Activated CD4-positive, CD25-positive, alpha-beta regulatory T cell treated with anti-CD3 and anti-CD28 coated beads, Interleukin-2, amount 50 U/mL, for 72 hours (primary cell): ENCODE data around the gene CAPN15.
"Not testable (repeated sequence)": the region's sequence is repeated elsewhere in the genome, so short reads cannot be mapped to it uniquely, and the experiment has no call there.

Experiments used
- DNase-seq: peaks from one replicate; pipeline ENCODE4 v3.0.0; 2021

CAPN15 gene

DNA sequence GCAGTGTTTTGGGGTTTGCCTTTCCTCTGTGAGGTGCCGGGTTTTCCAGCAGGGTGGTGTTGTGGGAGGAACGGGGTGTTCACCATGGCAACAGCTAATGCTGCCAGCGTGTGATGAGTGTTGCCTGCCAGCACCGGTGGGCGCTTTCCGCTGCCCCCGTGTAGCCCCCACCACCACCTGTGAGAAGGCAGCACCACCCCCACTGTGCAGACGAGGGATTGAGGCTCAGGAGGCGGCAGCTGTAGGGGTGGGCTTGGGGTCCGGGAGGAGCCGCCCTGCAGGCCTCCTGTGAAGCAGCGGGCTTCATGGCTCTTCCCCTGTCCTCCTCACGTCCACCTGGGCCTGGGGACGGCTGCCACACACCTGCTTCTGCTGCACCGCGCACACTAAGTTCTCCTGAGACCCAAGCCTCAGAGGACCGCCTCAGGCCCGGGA is 67.6 kb downstream of the CAPN15 start:
- no peak for DNase-seq

- no peak for DNase-seq
Measured at GRCh38 chr16:595942-596735, 68.6 kb downstream of the CAPN15 start.

DNA sequence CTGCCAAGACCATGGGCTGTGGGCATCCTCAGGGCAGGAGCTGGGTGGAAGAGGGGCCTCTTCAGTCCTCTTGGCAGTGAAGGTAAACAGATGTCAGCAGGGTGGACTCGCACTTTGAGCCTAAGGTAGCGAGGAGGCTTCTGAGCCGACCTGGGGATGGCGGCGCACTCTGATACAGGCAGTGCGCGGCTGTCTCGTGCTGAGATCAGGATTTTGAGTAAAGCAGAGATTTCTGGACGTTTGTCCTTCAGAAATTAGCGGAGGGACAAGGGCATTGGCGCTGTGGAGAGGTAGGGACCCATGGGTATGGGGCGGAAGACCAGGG is 69.2 kb downstream of the CAPN15 start:
- no peak for DNase-seq

GRCh38 chr16:597655-598054 is 70.1 kb downstream of the CAPN15 start:
- DNase-seq, result not testable (repeated sequence)

GRCh38 chr16:598823-599739 is 71.6 kb downstream of the CAPN15 start:
- DNase-seq, result no peak

DNA sequence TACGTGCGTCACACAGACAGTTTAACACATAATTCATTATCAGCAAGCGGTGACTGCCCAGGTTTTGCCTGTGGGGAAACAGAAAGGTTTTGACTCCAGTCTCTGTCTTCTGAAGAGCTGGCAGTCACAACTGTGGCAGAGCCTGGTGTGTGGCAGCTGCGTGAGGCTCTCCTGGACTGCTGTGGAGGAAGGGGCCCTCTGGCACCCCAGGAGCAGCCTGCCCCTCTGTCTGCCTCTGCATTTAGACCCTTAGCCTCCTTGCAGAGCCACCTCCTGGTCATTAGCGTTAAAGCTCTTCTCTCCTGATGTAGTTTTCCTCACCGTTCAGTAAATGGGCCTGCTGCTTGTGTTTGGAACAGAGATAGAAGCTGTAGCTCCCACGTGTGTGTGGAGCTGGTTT is 73.3 kb downstream of the CAPN15 start:
- DNase-seq, result no peak

DNA sequence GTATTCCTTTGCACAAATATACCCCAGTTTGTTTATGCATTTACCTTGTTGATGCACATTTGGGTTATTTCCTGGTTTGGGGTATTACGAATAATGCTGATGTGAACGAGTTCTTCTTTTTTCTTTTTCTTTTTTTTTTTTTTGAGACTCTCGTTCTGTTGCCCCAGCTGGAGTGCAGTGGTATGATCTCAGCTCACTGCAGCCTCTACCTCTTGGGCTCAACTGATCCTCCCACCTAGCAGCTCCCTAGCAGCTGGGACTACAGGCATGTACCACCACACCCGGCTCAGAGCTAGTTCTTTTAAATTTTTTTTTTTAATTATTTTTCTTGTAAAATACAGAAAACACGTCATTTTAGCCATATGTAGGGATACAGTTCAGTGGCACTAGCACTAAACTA is 76.4 kb downstream of the CAPN15 start:
- DNase-seq, result no peak
